Dermis blood vessel endothelial cell (primary cell): ENCODE measurements around the gene CPOX. TPM values are rescaled to one million over a fixed set of nuclear protein-coding genes. Genes with fewer than 3 reads are reported as not detected.
"Not testable (repeated sequence)": the region's sequence is repeated elsewhere in the genome, so short reads cannot be mapped to it uniquely, and the experiment has no call there.

Source experiments
- DNase-seq: peaks from one replicate; pipeline ENCODE4 v3.0.0; 2010
- total RNA-seq: library from RNA; depleted of rRNA; stranded (reverse); fragments of >200 nt; gene quantifications from 2 replicates; pipeline ENCODE4 v1.2.3, GENCODE V29; 2014

CPOX gene
- 26.0 and 33.2 TPM in 2 replicates for total RNA-seq

DNA sequence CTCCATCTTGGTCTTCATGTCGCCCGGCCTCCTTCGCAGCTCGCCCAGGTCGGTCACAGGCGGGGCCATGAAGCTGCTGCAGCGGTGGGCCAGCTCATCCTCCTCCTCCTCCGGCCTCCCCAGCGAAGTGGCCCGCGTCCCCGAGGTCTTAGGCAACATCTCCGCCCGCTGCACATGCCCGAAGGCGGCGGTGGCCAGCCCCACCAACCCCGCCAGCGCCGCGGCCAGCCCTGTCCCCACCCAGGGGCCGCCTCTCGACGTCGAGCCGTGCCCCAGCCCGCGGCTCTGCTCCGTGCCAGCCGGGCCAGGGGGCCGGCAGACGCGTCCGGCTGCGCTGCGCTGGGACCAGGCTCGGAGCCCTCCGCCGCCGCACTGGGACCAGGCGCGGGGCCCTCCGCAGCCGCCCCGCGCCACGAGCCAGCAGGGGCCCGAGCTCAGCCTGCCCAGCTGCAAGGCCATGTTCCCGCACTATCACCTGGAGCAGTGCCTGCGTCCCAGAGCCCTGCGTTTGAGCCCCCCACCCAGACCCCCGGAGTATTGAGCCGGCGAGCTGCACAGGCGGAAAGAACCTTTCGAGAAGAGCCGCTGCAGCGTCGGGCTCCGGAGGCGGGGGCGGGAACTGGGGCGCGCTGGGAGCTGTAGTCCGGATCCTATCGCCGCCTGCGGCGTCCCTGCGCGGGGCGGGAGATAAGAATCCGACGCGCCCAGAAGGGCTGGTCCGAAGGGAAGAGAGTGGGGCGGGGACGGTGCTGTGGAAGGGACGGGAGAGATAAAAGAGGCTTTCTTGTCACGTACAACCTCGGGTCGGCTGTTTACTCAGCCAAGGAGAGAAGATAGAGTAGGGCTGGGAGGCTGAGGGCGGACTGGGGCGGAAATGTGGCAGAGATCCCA lies at the start of gene CPOX:
TSS of gene CPOX (minus strand) at position 566 of the 891 bp plus-strand sequence. CDS start at position 459, 107 bp downstream.
- peak; percentile 85 for DNase-seq

DNA sequence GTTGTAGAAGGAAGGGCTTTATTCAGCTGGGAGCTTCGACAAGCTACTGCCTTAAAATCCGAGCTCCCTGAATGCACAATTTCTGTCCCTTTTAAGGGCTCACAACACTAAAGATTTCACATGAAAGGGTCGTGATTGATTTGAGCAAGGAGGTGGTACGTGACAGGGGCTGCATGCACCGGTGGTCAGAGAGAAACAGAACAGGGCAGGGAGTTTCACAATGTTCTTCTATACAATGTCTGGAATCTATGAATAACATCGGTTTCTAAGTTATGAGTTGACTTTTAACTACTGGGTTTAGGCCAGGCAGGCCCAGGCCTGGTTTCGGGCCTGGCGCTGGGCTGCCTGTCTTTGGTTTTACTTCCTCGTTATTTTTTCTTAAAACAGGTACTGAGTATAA lies 49.4 kb upstream of the CPOX start:
- DNase-seq, result not testable (repeated sequence)

DNA sequence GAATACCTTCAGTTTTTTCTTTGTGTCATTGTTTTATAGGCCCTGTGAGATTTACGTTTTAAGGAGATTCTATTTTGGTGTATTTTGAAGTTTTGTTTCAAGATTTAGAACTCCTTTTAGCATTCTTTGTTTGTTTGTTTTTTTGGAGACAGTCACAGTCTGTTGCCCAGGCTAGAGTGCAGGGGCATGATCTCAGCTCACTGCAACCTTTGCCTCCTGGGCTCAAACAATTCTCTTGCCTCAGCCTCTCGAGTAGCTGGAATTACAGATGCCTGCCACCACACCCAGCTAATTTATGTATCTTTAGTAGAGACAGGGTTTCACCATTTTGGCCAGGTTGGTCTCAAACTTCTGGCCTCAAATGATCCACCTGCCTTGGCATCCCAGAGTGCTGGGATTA lies 48.3 kb upstream of the CPOX start:
- DNase-seq, result not testable (repeated sequence)

DNA sequence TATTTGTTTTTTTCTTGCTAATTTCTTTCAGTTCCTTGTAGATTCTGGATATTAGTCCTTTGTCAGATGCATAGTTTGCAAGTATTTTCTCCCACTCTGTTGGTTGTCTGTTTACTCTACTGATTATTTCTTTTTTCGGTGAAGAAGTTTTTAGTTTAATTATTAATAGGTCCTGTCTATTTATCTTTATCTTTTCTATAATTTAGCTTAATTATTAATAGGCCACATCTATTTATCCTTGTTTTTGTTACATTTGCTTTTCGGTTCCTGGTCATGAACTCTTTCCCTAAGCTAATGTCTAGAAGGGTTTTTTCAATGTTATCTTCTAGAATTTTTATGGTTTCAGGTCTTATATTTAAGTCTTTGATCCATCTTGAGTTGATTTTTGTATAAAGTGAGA lies 45.1 kb upstream of the CPOX start:
- DNase-seq, result not testable (repeated sequence)

DNA sequence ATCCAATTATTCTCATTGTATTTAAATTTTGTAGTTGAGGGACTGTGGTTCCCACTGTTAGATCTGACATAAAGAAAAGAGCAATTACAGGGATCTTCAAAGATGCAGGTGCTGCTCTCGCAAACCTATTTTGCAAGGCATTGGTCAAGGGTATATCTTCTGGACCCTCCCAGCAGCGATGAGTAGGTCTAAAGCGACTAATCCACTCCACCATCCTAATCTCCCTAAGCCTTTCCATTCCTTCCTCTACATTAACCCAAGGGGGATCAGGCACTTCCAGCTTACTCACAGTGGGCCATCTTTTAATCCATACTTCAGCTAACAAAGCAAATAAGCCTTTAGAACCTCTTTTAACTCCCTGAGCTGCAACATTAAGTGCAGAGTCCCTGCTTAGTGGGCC lies 37.0 kb upstream of the CPOX start:
- DNase-seq, result no peak

DNA sequence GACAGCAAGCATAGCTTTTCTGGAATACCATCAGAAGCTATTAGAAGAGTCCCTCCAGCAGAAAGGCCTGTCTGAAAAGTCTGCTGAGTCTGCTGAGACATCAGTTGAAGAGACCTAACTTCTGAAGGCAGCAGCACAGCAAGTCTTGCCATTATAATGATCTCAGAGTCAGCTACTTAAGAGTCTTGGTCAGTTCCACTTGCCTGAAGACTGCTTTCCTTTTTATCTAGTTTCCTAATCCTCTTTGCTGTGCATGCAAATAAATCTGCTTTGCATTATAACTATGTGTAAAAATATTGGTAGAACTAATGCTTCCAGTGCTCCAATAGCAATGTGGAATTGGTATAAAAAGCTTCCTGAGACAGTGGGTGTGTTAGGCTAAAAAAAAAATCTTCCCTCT lies 34.9 kb upstream of the CPOX start:
- DNase-seq, result no peak

DNA sequence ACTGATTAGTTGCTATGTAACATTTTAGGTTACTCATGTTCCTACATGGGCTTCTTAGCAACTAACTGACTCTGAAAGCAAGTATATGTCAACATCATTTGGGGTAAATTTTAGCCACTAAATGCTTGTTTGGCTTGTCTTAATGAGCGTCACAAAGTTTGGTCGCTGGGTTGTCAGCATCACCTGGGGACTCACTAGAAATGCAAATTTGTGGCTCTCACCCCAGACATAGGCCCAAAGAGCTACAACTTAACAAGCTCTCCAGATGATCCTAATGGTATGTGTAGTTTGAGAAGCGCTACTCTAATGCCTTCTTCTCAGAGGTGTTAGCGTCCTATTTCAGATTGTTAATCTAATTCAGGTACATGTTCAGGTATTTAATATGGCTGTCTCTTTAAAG lies 32.7 kb upstream of the CPOX start:
- no peak for DNase-seq

DNA sequence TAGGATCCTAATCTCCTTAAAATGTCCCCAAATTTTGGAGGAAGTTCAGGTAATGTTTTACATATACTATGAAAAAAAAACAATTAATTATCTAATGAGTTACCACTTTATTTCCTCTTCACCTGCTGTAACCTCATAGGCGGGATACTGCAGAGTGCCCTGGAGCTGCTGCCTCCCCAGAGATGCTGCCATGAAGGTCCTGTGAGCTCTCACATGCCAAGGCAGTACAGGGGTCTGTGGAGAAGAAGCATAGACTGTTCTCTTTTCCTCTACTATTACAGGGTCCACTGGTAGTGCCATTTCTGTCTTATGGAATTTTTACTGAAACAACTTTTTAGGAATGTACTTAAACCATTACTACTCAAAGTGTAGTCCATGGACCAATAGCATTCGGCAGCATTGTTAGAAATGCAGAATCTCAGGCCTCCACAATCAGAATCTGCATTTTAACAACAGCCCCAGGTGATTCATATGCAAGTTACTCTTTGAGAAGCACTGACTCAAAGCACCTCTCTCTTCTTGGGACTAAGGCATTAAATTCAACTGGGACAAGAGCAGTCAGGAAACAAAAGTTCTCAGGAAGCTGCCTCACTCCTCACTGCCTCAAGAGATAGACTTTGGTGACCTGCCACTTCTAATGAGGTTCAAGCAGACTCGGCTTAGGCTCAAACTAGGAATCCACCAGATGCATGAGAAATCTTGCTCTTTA lies 30.3 kb upstream of the CPOX start:
- DNase-seq, result no peak

DNA sequence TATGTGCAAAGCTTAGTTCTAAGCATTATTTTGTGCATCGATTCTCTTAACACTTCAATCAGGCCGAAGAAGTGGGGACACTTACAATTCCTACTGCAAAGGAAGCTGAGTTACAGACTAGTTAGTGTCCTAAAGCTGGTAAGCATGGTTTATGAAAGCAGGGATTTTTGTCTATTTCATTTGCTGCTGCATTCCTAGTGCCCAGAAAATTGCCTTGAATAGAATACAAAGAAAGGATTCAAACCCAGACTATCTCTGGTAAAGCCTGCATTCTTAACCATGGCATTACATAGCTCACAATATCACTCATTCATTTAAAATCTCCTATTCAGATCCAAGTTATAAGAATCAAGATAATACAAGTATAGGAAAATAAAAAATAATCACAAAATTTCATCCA lies 24.4 kb upstream of the CPOX start:
- no peak for DNase-seq

DNA sequence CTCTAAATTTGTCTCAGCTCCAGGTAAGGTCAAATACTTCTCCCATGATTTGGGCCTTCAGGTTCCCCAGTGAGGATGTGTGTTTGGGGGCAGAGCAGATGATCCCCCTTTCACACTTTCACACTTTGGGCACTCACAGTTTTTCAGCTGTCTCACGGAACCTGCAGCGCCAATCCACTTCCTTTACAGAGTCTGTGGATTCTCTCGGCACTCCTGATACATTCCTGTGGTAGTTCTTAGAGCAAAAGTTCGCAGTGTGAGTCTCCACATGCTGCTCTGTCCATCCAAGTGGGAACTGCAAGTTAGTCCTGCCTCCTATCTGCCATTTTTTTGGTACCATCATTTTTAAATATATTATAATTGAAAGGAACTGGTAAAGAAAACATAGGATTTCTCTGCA lies 20.2 kb upstream of the CPOX start:
- DNase-seq, result no peak

DNA sequence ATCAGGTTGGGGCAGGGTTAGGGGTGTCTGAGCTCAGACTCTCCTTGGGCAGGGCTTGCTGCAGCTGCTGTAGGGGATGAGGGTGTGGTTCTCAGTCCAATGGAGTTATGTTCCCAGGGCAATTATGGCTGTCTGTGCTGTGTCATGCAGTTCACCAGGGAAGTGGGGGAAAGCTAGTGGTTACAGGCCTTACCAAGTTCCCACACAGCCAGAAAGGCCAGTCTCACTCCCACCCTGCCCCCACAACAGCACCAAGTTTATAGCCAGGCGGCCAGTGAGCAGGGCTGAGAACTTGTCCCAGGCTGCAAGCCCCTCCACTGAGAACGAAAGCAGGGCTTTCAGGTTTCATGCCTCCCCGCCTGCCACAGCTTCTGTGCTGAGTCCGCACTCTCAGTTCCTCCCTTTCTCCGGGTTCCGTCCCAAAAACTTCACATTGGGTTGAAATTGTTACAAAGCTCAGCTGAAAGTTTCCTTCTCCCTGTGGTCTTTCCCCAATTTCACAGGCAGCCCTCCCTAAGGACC lies 19.6 kb upstream of the CPOX start:
- no peak for DNase-seq

DNA sequence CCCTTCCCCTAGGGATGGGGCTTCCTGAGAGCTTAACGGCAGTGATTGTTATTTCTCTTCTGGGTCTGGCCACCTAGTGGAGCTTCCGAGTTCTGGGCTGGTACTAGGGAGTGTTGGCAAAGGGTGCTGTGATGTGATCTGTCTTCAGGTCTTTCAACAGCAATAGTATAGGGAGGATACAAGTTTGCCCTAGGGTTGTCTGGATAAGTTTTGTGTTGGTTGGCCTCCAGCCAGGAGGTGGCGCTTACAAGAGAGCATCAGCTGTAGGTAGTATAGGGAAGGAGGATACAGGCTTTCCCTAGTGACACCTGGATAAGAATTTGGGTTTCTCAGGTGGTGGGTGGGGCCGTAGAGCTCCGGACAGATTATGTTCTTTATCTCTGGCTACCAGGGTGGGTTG lies 19.2 kb upstream of the CPOX start:
- no peak for DNase-seq

DNA sequence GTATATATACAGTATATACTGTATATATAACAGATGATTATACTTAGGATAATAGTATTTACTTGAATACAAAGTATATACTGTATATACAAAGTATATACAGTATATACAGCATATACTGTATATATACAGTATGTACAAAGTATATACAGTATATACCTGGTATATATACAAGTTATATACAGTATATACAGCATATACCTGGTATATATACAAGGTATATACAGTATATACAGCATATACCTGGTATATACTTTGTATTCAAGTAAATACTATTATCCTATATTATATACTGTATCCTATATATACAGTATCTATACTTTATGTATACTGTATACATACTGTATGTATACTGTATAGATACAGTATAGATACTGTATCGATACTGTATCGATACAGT lies 14.6 kb upstream of the CPOX start:
- DNase-seq, result no peak

DNA sequence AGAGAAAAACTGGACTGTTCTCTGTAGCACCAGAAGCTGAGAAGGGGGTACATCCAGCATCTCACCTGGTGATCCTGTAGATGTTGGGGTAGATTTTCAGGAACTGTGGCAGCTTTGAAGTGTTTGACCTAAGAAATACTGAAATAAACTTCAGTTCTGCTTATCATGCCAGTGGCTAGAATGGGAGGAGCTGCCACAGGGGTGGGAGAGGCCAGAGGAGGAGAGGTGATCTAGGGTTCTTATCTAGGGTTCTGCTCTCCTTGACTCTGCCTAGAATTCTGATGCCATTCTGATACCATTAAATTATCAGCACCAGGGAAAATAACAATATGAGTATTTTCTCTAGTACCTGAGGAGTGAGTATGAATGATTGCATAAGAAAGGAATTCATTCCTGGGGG lies 10.2 kb upstream of the CPOX start:
- no peak for DNase-seq

DNA sequence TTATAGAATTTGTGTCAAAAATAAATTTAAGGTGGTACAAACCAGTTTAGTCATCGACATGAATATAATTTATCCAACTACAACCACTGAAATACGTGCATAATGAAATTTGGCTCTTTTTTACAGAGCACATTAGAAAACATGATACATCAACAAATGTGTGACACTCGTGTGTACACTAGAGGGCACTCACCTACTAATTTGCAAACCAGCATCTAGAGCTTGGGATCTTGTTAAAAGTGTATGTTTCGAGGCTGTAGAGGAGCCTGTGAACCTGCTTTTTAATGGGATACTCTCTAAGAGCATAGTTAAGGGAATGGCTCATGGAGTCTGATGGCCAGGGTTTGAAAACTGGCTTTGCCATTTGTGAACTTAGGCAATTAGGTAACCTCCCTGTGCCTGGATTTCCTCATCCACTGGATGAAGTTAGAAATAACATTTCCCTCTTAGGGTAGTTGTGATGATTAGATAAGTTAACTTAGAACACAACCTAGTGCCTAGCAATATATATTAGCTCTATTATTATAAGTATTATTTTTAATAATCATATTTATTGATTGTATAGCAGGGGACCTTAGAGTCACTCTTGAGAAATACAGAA lies 8.8 kb upstream of the CPOX start:
- peak; percentile 74 for DNase-seq

DNA sequence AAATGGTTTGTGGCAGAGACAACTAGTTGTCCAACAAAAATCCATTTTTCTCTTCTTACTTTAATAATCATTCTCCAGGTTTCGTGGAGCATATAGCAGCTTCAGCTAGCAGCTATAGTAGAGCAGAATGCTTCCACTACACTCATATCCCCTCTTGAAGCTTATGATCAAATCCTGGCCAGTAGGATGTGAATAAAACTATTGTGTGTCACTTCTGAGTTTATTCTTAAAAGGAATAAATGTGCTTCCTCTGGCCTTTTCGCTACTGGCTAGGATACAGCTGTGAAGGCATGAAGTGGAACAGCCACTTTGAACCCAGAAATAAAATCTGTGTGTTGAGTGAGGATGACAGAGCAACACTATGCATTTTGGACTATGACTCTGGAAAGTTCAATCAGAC lies 7.8 kb upstream of the CPOX start:
- no peak for DNase-seq

DNA sequence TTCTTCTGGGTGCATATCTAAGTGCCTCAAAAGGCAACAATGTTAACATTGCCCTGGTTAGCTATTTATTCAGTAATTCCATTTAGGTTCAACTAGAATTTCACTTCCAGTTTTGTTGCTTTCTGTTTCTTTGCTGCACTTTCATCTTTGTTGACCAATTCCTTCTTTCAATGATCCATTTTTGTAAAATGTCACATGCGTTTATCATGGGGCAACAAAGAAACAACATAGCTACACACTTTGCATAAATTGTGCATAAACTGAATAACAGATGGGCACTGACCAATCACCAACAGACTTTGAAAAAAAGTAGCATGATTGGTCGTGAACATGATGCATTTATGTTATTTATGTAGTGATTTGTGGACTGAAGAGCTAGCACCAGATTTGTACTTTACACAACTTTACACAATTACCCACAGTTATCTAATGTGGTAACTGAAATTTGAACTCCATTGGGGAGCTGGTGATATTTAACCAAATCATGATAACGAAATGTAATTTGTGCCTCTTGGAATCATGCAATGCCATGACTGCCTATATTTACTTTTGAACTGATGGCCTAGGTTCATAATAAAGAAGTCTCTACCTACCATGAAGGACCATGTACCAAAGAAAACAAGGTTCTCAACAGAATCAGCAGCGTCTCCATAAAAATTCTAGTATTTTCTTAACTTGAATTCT lies 7.1 kb upstream of the CPOX start:
- DNase-seq, result no peak

DNA sequence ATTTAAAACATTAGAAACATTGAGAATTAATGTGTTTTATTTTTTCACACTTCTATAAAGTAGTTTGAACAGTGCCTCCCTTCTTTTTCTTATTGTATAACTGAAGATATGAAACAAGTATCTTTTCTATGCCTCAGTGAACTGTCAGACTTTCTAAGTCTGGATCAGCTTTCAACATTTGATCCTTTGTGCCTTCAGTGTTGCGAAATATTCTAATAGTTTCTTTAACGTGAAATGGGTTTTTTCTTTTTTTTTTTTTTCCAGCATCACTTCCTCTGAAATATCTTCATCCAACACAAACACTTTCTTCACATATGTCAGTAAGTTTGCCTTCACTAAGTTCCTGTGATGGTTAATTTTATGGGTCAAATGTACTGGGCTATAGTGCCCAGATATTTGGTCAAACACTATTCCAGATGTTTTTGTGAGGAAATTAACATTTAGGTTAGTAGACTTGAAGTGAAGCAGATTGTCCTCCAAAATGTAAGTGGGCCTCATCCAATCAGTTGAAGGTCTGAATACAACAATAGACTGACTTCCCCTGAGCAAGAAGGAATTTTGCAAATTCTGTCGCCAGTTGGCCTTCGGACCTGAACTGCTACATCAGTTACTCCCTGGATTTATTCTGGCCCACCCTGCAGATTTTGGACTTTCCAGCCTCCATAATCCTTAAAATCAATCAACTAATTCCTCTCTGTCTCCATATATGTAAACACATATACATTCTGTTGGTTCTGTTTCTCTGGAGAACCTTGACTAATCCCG lies 6.4 kb upstream of the CPOX start:
- DNase-seq, result no peak

DNA sequence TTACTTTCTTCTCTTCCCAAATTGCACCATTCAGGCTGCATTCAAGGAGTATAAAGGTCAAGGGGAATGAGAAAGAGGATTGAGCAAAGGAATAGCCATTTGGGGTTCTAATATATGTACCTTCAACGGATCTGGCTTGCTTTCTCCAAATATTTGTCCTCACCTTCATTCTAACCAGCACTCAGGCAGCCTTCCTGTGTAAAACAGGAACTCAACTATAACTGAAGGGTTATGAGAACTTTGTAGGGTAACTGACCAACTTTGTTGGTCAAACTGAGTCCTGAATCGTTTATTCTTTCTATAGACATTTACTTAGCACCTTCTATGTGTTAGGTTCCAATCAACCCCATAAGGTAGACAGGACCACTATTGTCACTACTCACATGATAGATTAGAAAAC lies 5.1 kb upstream of the CPOX start:
- no peak for DNase-seq

DNA sequence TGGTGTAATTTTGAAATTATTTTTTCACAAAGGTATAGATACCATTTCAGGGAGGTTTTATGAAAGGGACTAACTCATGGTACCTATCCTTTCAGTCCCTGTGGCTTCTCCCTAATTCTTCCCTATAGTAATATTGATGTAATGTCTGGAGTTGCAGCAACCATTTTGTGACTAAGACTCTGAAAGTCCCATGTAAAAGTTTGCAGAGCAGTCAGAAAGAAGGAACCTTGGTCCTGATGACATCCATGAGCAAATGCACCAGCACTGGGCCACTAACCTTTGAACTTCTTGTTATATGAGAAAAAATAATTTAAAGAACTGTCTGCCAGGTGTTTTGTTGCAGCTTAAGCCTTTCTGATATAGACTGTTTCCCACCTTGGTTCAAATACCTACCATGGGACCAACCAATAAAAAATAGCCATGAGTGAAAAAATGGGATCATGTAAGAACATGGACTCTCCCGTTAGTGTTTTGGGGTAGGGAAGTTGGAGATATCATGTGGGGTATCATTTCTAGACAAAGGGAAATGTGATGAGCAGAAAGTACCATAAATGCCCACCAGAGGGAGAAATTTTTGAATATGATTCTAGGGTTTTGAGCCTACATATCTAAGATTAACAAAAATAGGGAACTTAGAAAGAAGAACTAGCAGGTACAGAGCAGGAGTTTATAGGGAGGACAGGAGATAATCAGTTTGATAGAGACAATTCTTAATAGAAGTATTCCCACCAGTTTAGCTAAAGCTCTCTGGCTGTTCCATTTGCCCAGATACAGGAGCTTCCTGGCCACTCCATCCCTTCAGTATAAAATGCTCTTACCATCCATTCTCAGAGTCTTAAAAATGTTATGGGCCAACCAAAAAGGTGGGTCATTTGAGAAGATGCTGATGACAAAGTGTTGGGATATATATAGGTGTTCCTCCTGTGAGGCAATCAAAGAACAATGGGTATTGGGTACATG lies 3.4 kb upstream of the CPOX start:
- peak; percentile 57 for DNase-seq

DNA sequence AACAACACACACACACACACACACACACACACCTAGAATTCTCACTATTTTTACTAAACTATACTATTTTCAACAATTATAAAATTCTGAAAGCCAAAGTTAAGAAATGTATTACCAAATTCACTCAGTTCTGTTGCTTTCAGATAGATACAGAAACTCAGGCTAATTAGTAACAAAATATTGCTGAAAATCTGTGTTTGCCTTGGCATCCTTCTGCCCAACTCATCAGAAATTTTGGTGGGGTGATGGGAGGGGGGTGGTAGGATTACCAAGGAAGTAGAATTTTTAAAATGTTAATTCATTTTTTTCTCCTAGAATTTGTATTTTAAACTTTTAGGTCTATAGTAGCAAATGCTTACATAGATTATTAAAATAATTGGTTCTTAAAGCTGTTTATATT lies 2.7 kb upstream of the CPOX start:
- no peak for DNase-seq
